D721Med (cell line): Measurements from ENCODE around the gene VDR.

ENCODE experiments used
- DNase-seq: peaks from one replicate; pipeline ENCODE4 v3.0.0; 2011; ENCODE audit warnings: low spot score; ENCODE audit not compliant: insufficient read length
- FAIRE-seq: peaks from 2 replicates; lab custom pipeline; 2011; peaks lifted over from hg19 to GRCh38; lab: Jason Lieb, UNC
- CTCF ChIP-seq: IDR thresholded peaks from 2 replicates; pipeline ENCODE4 v1.5.1; 2012; ENCODE audit warnings: mild to moderate bottlenecking, control low read depth; ENCODE audit not compliant: insufficient read depth; ENCODE audit errors: missing control alignments

Gene VDR

DNA sequence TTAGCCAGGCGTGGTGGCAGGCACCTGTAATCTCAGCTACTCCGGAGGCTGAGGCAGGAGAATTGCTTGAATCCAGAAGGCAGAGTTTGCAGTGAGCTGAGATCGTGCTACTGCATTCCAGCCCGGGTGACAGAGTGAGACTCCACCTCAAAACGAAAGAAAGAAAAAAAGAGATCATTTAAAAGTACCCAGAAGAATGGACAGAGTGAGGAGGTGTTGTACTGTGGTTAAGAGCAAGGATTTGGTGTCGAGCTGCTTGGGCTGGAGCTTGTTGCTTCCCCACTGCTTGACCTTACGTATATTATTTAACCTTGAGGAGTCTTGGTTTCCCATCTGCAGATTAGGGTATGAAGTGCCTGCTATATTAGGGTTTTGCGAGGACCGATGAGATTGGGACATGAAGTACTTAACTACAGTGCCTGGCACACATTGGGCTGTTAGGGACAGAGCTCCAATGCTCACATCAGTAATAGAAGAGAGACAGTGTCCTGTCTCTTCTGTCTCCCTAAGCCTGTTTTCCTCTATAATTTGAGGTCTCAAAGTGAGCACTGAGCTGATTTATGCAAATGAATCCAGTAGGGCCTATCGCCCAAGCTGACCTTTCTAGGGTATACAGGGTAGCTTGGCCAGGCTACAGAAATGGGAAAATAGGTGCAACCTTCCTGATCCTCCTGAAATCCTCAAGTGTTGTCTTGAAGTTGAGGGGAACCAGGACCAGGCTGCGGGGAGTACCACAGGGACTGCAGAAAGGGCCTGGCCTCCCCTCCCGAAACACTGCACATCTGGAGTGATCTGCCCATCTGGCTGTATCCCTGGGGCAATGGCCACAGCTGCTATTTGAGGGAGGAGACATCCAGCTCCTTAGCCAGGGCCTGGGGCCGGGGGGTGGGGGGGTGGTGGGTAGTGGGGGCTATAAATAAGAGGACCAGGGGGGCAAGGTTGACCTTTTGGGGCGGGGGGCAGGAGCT, 76.5 kb downstream of the VDR start:
- no peak for TF ChIP-seq CTCF
- DNase-seq (no peak), FAIRE-seq (no peak)

- DNase-seq: no peak
- no peak for FAIRE-seq
- TF ChIP-seq CTCF: no peak
Measured at GRCh38 chr12:47825173-47825639, 79.6 kb downstream of the VDR start.

- TF ChIP-seq CTCF: no peak
- DNase-seq (no peak), FAIRE-seq (no peak)
Measured at GRCh38 chr12:47824635-47825034, 80.2 kb downstream of the VDR start.

GRCh38 chr12:47824198-47824597, 80.6 kb downstream of the VDR start:
- DNase-seq (no peak), FAIRE-seq (no peak)
- TF ChIP-seq CTCF: no peak

DNA sequence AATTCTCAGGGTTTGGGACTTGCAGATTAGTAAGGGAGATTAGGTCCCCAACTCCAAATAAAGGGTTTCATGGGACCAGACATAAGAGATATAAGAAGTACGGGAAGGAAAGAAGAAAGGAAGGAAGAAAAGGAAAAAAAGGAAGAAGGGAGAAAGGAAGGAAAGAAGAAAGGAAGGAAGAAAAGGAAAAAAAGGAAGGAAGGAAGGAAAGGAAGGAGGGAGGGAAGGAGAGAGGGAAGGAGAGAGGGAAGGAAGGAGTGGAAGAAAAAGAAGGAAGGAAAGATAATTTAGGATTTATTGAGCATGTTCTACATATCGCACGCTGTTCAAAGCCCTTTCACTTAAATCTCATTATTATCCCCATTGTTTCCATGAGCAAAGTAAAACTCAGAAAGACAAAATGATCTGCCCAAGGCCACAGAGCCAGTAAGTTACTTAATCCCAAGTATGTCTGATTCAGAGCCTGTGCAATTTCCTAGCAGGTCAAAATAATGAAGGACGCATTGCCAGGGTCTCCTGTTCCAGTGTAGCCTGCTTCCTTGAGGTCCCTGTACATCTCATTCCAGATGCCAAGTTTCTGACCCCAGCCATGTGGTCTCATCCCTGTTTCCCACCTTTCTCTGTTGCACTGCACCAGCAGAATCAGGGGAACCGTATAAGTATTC, 81.2 kb downstream of the VDR start:
- DNase-seq: no peak
- FAIRE-seq: no peak
- TF ChIP-seq CTCF: no peak

- TF ChIP-seq CTCF: no peak
- FAIRE-seq (no peak), DNase-seq (no peak)
Measured at GRCh38 chr12:47822863-47823262, 81.9 kb downstream of the VDR start.
